GM12878 (cell line): ENCODE results near the gene PROCA1. TPM values are rescaled to one million over a fixed set of nuclear protein-coding genes. Genes with fewer than 3 reads are reported as not detected.

Experiments
- ATF2 ChIP-seq: IDR thresholded peaks from 2 replicates; pipeline ENCODE4 v1.6.1; 2012; ENCODE audit warnings: low read length, inconsistent platforms
- ATF3 ChIP-seq: IDR thresholded peaks from 2 replicates; pipeline ENCODE4 v1.6.1; 2011; ENCODE audit warnings: low read depth, mild to moderate bottlenecking, low read length, moderate library complexity, borderline replicate concordance; ENCODE audit errors: extremely low read depth
- BCL11A ChIP-seq: IDR thresholded peaks from 2 replicates; pipeline ENCODE4 v1.6.1; 2011; ENCODE audit warnings: low read depth, low read length
- CBX5 ChIP-seq: sonication (generic); IDR thresholded peaks from 2 replicates; pipeline ENCODE4 v1.6.1; 2016; ENCODE audit warnings: low read depth, moderate library complexity, mild to moderate bottlenecking, inconsistent platforms
- CEBPZ ChIP-seq: fragments of 150-350 bp; IDR thresholded peaks from 2 replicates; pipeline ENCODE4 v1.6.1; 2016; ENCODE audit warnings: low read depth, low read length
- CHD2 ChIP-seq: IDR thresholded peaks from 2 replicates; pipeline ENCODE4 v1.6.1; 2011; ENCODE audit warnings: low read depth, low read length, improper control_type of control experiment, borderline replicate concordance
- ELK1 ChIP-seq: IDR thresholded peaks from 2 replicates; pipeline ENCODE4 v1.6.1; 2012; ENCODE audit warnings: low read depth, low read length, improper control_type of control experiment
- GATAD2B ChIP-seq: fragments of 450-650 bp; conservative IDR thresholded peaks from 2 replicates; pipeline ENCODE4 v1.6.1; 2017; ENCODE audit warnings: low read depth, mild to moderate bottlenecking, moderate library complexity
- MTA2 ChIP-seq: fragments of 450-650 bp; IDR thresholded peaks from 2 replicates; pipeline ENCODE4 v1.6.1; 2016; ENCODE audit warnings: low read depth, mild to moderate bottlenecking, moderate library complexity
- NFYA ChIP-seq: IDR thresholded peaks from 2 replicates; pipeline ENCODE4 v1.6.1; 2011; ENCODE audit warnings: low read depth, mild to moderate bottlenecking, low read length, improper control_type of control experiment, borderline replicate concordance
- RAD51 ChIP-seq: fragments of 450-650 bp; IDR thresholded peaks from 2 replicates; pipeline ENCODE4 v1.6.1; 2016; ENCODE audit warnings: moderate library complexity, mild to moderate bottlenecking, inconsistent platforms
- REST ChIP-seq: IDR thresholded peaks from 2 replicates; pipeline ENCODE4 v1.6.1; 2012; ENCODE audit warnings: mild to moderate bottlenecking, low read depth, low read length
- RUNX3 ChIP-seq: IDR thresholded peaks from 2 replicates; pipeline ENCODE4 v1.6.1; 2012; ENCODE audit warnings: low read length, inconsistent platforms
- SKIL ChIP-seq: fragments of 450-650 bp; IDR thresholded peaks from 2 replicates; pipeline ENCODE4 v1.6.1; 2017; ENCODE audit warnings: mild to moderate bottlenecking, low read depth, inconsistent platforms; ENCODE audit not compliant: poor library complexity, severe bottlenecking
- SPI1 ChIP-seq: IDR thresholded peaks from 2 replicates; pipeline ENCODE4 v1.6.1; 2011; ENCODE audit warnings: low read depth, mild to moderate bottlenecking, low read length, moderate library complexity, borderline replicate concordance; ENCODE audit not compliant: insufficient read depth
- polyA plus RNA-seq, 11 experiments: library from polyadenylated mRNA; depleted of rRNA in 4 of 11; unstranded in 6 of 11; stranded (reverse) in 5 of 11; fragments of >200 nt; fragmentation: Nextera tagmentation in 4 of 11; fragmentation: Illumina TruSeq in 1 of 11; extraction: Ambion mirVana in 4 of 11; extraction: Trizol in 1 of 11; gene quantifications; 1 replicate in 1 of 11; 2 replicates in 10 of 11; pipeline versions ENCODE4 v1.2.1 to v1.2.3, GENCODE V29; 2011 to 2016; ENCODE audit warnings: inconsistent platforms in 2 of 11, missing spikeins in 2 of 11, low read depth in 1 of 11
- total RNA-seq, 4 experiments: library from RNA; depleted of rRNA in 3 of 4; stranded (reverse); fragments of >200 nt in 3 of 4; fragmentation: Illumina TruSeq in 1 of 4; extraction: Trizol in 1 of 4; gene quantifications; 2 replicates each; pipeline versions ENCODE4 v1.2.1 to v1.2.3, GENCODE V29; 2013 to 2021

Gene PROCA1
- total and polyA plus RNA-seq, 10 of the 15 experiments (the other 5 are each of a cell fraction or from before 2014, with no cell fraction given): 0.35 to 4.8 (median 1.4) TPM

GRCh38 chr17:28737770-28738679, 26.3 kb upstream of the PROCA1 start (continued):
- TF ChIP-seq ATF2: no peak
- no peak for TF ChIP-seq RUNX3
- no peak for TF ChIP-seq ATF3
- peak; percentile 96 for TF ChIP-seq CHD2
- no peak for TF ChIP-seq ELK1
- no peak for TF ChIP-seq BCL11A
- no peak for TF ChIP-seq CEBPZ
- no peak for TF ChIP-seq NFYA
- no peak for TF ChIP-seq SPI1
- peak; percentile 86 for TF ChIP-seq RAD51
- no peak for TF ChIP-seq CBX5
- peak; percentile 15; the same call in 1 of the 2 replicates for TF ChIP-seq MTA2
- TF ChIP-seq REST: 0 out of 2 replicates have a peak, but pooled peaks have one; percentile 16
- peak; percentile 21 for TF ChIP-seq SKIL
- TF ChIP-seq GATAD2B: peak; percentile 52; the same call in 1 of the 2 replicates
